Muscle layer of colon (tissue), 2 donors: ENCODE results near the gene SH3BP4.
A peak's percentile ranks its signal among the peaks of the same experiment; 100 is the strongest.

Experiments used
- H3K27ac ChIP-seq: one replicate; pipeline ENCODE4 v1.7.0; 2013; ENCODE audit warnings: low read depth, mild to moderate bottlenecking, low read length, moderate library complexity
- H3K27me3 ChIP-seq, 2 donors: one replicate each; pipeline ENCODE4 v1.7.0; 2013; ENCODE audit warnings: low read length in 2 of 2, mild to moderate bottlenecking in 2 of 2; ENCODE audit not compliant: insufficient read depth in 2 of 2, control insufficient read depth in 1 of 2
- H3K36me3 ChIP-seq: one replicate; pipeline ENCODE4 v1.7.0; 2013; ENCODE audit warnings: mild to moderate bottlenecking, low read length; ENCODE audit not compliant: insufficient read depth
- H3K4me1 ChIP-seq: one replicate; pipeline ENCODE4 v1.7.0; 2013; ENCODE audit warnings: mild to moderate bottlenecking, low read length; ENCODE audit not compliant: insufficient read depth
- H3K4me3 ChIP-seq, 2 donors: one replicate each; pipeline ENCODE4 v1.7.0; 2013; ENCODE audit warnings: low read length in 2 of 2, low read depth in 1 of 2, mild to moderate bottlenecking in 1 of 2, moderate library complexity in 1 of 2
- H3K9ac ChIP-seq: one replicate; pipeline ENCODE4 v1.7.0; 2013; ENCODE audit warnings: low read length
- H3K9me3 ChIP-seq: one replicate; pipeline ENCODE4 v1.7.0; 2013; ENCODE audit warnings: mild to moderate bottlenecking, low read length
- donor health status: abdominal sarcoma.
- donor health status: Adenocarcinoma of cecum.

Gene SH3BP4

DNA sequence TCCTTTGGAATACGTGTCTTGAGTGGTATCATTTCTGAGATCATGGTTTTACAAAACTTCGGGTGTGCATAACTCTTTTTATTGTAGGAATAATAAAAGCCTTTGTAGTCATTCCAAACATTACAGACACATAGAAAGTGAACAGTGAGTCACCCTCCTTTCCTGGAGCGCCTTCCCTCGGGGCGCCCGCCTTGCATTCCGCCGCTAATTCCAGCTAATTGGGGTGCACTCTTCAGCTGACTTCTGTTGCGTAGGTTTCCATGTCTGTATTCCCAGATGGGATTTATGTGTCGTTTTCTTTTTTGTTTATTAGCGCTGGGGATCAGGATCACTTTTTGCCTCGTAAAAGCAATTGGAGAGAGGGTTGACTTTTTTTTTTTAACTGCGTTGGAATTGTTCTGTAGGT, 18.7 kb downstream of the SH3BP4 start:
- no peaks in the 10 kb centered on the region for H3K36me3 ChIP-seq
- H3K27ac ChIP-seq = no peak overlapping the region
- peaks cover 11% of the 10 kb centered on the region for H3K4me1 ChIP-seq

DNA sequence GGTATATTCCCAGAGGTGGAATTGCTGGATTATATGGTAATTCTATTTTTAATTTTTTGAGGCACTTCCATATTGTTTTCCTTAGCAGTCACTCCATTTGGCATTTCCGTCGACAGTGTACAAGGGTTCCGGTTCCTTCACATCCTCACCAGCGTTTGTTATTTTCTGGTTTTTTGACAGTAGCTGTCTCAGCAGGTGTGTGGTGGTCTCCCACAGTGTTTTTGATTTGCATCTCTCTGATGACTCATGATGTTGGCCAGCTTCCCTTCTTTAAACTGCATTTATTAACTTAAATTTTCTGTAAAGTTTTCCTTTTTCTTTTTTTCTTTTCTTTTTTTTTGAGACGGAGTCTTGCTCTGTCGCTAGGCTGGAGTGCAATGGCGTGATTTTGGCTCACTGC, 19.7 kb downstream of the SH3BP4 start:
- H3K4me1 ChIP-seq = peaks cover 11% of the 10 kb centered on the region
- H3K27ac ChIP-seq = no peak overlapping the region
- no peak overlapping the region for H3K9ac ChIP-seq
- H3K9me3 ChIP-seq = no peaks in the 10 kb centered on the region
- no peaks in the 10 kb centered on the region for H3K27me3 ChIP-seq
- no peaks in the 10 kb centered on the region for H3K36me3 ChIP-seq
- no peak overlapping the region for H3K4me3 ChIP-seq

More for the DNA sequence above, 18.7 kb downstream of the SH3BP4 start:
- H3K4me3 ChIP-seq = no peak overlapping the region
- no peak overlapping the region for H3K9ac ChIP-seq
- H3K27me3 ChIP-seq = no peaks in the 10 kb centered on the region
- H3K9me3 ChIP-seq = no peaks in the 10 kb centered on the region

DNA sequence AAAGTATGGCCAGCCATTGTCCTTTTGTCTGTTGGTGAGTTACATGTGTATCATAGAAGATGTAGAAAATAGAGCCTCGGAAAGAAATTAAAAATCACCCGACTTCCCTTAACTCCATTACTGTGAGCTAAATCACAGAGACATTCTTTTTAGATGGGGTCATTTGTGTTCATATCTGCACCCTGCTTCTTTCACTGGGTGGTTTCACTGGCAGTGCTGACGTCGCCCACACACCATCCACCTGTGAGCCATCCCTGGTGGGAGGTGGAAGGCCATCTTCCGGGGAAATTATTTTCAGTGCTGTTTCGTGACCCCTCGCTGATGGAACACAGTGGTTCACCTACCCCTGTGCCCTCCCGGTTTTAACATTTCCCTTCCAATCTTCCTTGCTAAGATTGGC, 21.2 kb downstream of the SH3BP4 start:
- no peaks in the 10 kb centered on the region for H3K27me3 ChIP-seq
- H3K9me3 ChIP-seq = no peaks in the 10 kb centered on the region
- H3K9ac ChIP-seq = no peak overlapping the region
- H3K36me3 ChIP-seq = no peaks in the 10 kb centered on the region
- H3K4me1 ChIP-seq = peaks cover 11% of the 10 kb centered on the region
- no peak overlapping the region for H3K27ac ChIP-seq
- no peak overlapping the region for H3K4me3 ChIP-seq

DNA sequence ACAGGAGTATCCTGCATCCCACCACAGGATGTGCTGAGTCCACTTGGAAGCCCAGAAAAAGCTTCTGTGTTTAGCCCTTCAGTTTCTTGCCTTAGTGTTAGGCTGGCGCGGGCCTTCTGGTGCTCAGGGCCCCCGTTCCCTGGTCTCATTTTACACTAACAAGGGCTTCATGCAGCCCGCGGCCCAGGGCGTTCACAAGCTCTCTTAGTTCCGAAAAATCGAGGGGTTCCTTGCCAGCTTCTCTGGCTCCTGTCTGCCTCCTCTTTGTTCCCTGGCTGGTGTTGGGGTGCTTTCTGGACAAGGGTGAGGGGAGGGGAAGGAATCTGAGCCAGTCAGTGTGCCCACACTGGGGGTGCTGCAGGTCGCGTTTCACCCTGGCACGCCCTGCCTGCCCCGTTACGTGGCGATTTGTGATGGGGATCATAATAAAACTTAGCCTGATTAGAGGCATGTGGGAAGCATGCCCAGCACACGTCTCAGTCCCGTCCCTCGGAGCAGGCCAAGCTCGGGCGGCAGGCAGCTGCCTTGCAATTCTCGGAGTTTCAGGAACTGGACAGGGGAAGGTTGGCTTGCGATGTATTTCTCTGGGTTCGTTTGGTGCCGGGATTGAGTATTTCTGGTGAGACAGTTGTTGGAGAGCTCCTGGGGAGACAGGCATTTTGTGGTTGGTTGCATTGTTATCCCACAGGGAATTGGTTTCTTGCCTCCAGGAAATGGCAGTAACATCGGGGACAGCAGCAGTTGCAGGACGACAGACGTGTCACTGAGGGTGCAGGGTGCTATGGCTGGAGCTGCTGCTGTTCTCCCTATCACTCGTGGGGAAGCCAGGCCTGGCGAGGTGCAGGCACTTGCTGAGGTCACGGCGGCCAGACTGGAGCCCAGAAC, 22.9 kb downstream of the SH3BP4 start:
- H3K9ac ChIP-seq = no peak overlapping the region
- no peaks in the 10 kb centered on the region for H3K9me3 ChIP-seq
- H3K27me3 ChIP-seq = no peaks in the 10 kb centered on the region
- no peak overlapping the region for H3K4me3 ChIP-seq
- no peaks in the 10 kb centered on the region for H3K36me3 ChIP-seq
- peaks cover 21% of the 10 kb centered on the region for H3K4me1 ChIP-seq
- no peak overlapping the region for H3K27ac ChIP-seq

DNA sequence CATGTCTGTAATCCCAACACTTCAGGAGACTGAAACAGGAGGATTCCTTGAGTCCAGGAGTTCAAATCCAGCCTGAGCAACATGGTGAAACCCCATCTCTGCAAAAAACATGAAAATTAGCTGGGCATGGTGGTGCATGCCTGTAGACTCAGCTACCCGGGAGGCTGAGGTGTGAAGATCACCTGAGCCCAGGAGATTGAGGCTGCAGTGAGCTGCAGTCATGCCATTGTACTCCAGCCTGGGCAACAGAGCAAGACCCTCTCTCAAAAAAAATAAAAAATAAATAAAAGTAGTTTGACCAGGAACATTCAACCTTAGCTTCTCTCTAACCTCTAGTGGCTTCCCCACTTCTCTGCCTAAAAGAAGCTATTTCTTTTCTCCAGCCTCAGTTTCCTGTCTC, 23.8 kb downstream of the SH3BP4 start:
- Histone ChIP-seq H3K36me3 (no peaks in the 10 kb centered on the region), H3K27ac (no peak overlapping the region), H3K27me3 (no peaks in the 10 kb centered on the region), H3K9ac (no peak overlapping the region), H3K4me1 (peaks cover 27% of the 10 kb centered on the region), H3K4me3 (no peak overlapping the region), H3K9me3 (no peaks in the 10 kb centered on the region)

DNA sequence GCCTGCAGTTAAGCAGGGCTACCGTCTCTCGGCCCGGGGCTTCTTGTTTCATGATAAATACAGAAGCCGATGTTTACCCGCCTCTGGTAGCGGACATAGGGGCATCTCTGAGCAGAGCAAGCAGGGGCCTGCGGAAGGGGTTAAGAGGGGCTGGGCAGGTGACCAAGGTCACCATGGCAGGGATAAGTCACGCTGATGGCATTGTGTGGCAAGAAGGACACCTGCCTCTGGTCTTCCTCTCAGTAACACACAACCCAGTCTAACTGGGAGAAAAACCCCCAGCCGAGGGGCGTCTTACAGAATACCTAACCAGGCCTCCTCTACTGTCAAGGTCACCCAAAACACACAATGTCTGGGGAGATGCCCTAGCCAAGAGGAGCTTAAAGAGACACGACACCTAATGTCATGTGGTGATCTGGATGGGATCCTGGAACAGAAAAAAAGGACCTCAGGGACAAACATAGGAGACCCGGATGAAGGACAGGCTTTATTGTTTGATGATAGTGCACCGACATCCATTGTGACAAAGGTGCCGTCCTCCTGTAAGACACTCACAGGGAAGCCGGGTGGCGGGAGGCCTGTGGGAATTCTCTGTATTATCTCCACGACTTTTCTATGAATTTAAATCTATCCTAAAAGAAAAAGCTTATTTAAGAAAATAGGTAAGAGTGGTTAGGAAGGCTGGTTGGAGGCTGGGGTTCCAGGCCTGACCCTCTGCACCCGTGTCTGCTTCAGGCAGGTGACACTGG, 24.8 kb downstream of the SH3BP4 start:
- Histone ChIP-seq H3K27me3 (no peaks in the 10 kb centered on the region), H3K36me3 (no peaks in the 10 kb centered on the region), H3K4me1 (peaks cover 38% of the 10 kb centered on the region), H3K9me3 (no peaks in the 10 kb centered on the region), H3K27ac (no peak overlapping the region), H3K9ac (no peak overlapping the region), H3K4me3 (no peak overlapping the region)

DNA sequence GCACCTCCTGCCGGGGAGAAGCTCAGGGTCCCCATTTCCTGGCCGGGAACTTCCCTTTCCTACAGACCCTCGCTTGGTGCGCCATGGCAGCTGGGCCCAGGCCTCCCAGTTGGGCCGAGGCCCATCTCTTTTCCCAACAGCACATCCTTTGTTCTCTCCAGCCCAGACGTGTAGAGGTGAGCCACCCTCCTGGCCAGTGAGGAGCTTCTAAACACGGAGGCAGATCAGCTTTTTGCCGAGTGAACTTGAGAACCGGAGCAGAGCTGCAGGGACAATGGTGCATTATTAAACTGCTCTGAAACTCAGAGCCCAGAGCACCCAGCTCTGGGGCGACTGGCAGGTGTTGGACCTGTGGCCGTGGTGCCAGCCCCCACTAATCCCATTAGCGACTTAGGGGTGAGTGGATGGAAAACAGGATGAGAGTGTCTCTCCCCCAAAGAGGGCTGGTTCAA, 25.4 kb downstream of the SH3BP4 start:
- Histone ChIP-seq H3K4me3 (no peak overlapping the region), H3K9me3 (no peaks in the 10 kb centered on the region), H3K27ac (no peak overlapping the region), H3K9ac (no peak overlapping the region), H3K36me3 (no peaks in the 10 kb centered on the region), H3K27me3 (no peaks in the 10 kb centered on the region), H3K4me1 (peaks cover 40% of the 10 kb centered on the region)

DNA sequence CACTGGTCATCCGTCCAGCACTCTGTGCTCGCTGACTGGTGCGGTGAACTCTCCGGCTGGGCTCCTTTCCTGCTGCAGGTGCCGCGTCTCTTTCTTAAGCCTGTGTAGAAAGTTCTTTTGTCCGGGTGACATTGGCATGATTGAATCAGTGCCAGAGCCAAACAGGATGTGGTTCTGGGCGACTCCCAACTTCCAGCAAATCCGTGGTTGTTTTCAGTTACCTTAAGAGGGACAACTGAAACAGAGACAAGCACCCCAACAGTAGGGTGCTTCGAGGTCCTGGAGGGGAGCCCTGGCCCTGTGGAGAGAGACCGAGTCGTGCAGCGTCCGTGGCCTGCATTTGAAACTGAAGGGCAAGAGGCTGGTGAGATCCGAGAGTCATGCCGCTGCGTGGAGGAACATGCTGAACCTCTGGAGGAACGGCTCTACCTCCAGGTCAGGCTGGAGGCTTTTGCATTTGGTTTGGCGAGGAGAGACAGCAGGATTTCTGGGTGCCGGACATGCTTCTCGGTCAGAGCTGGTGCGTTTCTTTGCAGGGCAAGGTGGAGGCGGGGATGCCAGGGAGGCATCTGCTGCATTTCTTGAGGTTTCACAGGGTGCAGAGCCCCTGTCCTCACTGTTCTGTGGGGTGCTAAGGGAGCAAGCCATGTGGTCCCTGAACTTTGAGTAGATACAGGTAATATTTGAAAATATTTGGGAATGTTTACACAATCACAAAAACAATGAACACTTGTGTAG, 26.8 kb downstream of the SH3BP4 start:
- Histone ChIP-seq H3K9me3 (no peaks in the 10 kb centered on the region), H3K9ac (no peak overlapping the region), H3K27me3 (no peaks in the 10 kb centered on the region), H3K27ac (no peak overlapping the region), H3K4me1 (peaks cover 40% of the 10 kb centered on the region), H3K36me3 (no peaks in the 10 kb centered on the region), H3K4me3 (no peak overlapping the region)

DNA sequence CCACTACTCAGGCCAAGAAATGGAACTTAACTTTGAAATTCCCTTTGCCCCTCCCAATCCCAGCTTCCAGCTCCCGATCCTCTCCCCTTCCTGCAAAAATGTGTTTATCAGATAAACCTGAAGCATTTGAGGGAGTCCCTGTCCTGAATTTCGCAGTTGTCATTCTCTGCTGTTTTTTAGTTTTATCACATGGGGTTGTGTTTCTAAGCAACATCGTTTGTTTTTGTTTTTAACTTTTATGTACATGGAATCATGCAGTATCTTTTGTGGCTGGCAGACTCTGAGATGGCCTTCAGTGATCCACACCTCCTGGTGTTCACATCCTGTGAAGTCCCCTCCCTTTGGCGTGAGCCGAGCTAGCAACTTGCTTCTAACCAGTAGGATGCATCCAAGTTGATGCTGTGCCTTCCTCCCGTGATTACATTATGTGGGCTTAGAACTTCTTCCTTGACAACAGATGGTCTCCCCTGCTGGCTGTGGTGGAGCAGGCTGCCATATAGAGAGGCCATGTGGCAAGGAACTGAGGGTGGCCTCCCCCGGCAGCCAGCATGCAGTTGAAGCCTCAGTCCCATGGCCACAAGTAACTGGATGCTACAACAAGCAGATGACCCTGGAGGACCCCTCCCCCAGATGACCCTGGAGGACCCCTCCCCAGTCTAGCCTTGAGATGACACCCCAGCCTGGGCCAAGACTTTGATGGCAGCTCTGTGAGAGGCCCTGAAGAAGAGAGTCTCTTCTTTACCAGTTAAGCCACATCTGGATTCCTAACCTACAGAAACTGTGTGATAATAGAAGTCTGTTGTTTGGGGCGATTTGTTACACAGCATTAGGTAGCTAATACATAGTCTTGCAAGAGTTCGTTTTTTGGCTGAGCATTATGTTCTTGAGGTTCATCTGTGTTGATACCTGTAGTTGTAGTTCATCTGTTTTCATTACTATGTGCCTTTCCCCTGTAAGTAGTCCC, 27.7 kb downstream of the SH3BP4 start:
- H3K9ac ChIP-seq = no peak overlapping the region
- no peak overlapping the region for H3K27ac ChIP-seq
- no peaks in the 10 kb centered on the region for H3K36me3 ChIP-seq
- H3K27me3 ChIP-seq = no peaks in the 10 kb centered on the region
- no peaks in the 10 kb centered on the region for H3K9me3 ChIP-seq
- peaks cover 39% of the 10 kb centered on the region for H3K4me1 ChIP-seq
- no peak overlapping the region for H3K4me3 ChIP-seq

DNA sequence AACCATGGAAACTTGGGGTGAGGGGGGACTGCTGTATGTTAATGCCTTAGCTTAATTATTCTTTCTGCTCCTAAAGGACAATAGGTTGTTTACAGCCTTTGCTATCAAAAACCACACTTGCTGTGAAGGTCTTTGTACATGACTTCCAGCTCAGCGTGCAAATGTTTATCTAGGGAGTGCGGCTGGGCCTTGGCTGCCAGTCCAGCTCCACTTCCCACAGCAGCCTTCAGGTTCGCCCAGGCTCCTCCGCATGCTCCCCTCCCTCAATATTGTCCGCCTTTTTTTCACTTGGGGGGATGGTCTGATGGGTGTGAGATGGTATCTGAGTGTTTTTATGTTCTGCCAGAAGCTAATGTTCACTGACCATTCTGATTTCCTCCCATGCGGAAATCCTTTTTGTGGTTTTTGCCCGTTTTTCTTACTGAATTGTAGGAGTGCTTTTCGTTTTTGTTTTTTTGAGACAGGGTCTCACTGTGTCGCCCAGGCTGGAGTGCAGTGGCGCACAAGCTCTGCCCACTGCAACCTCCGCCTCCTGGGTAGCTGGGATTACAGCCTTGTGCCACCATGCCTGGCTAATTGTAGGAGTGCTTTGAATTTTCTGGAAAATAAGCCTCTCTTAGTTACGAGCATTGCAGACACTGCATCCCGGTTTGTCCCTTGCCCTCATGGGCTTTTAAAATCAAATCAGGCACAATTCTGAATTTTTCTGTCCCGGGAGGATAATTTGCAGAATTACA, 28.8 kb downstream of the SH3BP4 start:
- Histone ChIP-seq H3K4me1 (peaks cover 29% of the 10 kb centered on the region), H3K36me3 (no peaks in the 10 kb centered on the region), H3K4me3 (peak overlapping the region in 1 of 2 donors; percentile 44), H3K9ac (no peak overlapping the region), H3K27me3 (no peaks in the 10 kb centered on the region), H3K27ac (no peak overlapping the region), H3K9me3 (no peaks in the 10 kb centered on the region)
